CD4-positive, alpha-beta T cell treated with Interleukin-6 for 4 hours (primary cell): ENCODE data around the gene CD248.
"Not testable (repeated sequence)": the region's sequence is repeated elsewhere in the genome, so short reads cannot be mapped to it uniquely, and the experiment has no call there.

Experiments
- DNase-seq: peaks from one replicate; pipeline ENCODE4 v3.0.0-alpha.2; 2020; ENCODE audit warnings: mixed read lengths

Gene CD248

DNA sequence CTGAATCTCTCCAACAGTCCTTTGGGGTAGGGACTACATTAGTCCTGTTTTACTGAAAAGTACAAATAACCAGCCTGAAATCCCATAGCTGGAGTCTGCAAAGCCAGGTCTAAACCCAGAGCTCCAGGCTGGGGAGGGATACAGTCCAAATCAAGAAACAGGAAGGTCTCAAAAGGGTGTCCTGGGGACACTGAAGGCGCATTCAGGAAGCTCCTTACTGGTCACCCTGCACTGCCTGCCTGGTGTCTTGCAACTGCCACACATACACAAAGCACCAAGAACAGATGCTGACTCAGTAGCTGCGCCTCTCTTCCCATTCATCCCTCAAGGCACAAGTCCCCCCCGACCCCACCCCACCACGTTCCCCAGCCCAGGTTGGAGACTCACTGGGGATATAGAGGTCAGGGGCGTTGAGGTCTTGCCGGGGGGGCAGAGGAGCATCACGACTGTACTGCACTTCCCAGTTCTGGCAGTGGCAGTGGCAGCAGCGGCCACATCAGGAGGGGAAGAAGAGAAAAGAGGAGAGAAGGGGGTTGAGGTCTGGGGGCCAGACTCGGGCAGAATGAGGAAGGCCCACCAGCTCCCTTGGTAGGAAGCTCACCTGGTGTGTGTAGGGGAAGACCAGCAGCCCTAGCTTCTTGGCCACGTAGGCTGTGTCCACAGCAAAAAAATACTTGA, 29.5 kb downstream of the CD248 start:
- DNase-seq, result no peak

DNA sequence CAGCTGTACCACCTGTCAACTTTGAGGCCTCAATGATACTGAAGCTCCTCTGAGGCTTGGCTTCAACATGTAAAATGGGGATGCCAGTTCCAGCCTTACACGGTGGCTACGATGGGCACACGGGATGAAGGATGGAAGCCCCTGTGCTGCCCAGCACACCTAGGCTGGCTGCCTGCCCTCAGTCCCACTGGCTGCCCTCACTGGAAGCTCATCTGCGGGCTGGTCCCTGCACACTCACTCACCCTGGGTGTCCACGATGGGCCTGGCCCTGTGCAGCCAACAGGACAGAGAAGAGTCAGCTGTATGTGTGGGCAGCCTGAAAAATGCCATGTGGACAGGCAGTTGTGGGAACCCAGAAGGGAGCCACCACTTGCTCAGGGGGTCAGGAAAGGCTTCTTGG, 30.1 kb downstream of the CD248 start:
- no peak for DNase-seq

DNA sequence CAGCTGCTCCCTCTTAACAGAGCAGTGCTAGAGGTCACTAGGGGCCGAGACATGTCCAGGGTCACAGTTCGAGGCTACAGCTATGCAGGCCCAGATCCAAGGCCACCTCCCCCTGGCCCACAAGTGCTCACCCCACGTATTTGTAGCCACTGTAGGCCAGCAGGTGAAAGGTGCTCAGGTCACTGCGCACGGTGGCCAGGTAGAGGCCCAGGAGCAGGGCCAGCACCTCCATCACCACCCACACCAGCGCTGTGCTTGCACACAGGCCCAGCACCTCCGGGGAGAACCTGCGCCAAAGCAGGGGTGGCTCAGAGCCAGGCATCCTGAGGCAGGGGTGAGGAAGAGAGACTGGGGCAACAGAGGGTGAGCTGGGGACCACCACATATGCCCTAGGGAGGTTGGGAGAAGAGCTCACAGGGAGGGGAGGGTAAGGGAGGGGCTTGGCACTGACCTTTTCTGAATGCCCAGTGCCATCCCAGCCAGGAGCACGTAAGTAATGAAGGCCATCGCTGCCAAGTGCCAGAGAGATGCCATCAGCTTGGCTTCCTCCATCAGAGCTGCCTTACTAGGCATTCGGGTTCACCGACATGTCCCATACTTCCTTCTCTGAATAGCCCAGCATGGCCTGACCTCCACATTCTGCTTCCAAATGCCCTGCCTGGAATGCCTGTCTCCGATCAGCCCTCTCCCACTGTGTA, 31.4 kb downstream of the CD248 start:
- no peak for DNase-seq

DNA sequence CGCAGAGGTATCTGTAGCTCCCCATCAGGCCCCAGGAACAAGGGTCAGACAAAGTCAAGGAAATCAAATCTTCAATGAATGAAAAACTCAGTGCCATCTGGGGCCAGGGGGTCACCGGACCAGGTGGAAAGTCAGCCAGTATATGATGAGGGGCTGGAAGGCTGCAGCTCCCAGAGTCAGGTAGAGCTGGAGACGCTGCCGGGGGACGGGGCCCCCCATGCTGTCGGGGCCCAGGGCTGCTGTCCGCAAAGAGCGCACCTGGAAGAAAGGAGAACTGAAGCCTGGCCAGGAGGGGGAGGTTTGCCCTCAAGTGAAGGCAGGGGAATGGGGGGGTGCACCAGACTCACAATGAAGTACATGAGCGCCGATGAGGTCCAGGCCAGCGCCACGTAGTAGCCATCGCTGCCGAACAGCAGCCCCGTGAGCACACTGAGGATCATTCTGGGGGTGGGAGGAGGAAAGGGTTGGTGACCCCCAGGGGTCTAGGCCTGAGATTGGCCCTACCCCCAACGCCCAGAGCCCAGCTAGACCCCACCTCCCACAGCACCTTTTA, 32.2 kb downstream of the CD248 start:
- no peak for DNase-seq

DNA sequence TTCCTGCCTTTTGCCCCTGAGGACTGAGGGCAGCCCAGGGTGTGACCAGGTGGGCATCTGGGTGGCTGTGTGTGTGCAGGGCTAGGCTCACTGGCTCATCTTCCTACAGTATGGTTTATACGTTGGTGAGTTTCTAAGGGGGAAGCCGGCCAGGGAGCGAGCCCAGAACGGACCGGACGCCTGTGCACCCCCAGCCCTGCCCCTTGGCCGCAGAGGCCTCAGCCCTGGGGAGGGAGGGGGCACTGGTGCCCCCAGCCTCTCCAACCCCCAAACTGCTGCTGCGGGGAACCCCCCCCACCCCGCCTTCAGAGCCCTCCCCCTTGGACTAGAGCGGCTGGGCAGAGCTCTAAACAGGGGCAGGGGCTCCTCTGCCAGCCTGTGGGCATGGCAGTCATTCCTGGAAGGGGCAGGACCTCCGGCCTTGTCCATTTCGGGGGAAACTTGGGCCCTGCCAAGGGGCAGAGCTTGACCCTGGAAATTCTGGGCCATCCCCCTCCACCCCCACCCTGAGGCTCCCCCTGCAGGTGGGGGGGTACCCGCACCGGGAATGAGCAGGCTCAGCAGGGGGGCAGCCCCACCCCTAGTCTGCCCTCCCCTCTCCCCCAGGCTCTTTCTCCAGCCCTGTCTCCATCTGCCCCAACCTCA, 33.3 kb downstream of the CD248 start:
- DNase-seq, result no peak

DNA sequence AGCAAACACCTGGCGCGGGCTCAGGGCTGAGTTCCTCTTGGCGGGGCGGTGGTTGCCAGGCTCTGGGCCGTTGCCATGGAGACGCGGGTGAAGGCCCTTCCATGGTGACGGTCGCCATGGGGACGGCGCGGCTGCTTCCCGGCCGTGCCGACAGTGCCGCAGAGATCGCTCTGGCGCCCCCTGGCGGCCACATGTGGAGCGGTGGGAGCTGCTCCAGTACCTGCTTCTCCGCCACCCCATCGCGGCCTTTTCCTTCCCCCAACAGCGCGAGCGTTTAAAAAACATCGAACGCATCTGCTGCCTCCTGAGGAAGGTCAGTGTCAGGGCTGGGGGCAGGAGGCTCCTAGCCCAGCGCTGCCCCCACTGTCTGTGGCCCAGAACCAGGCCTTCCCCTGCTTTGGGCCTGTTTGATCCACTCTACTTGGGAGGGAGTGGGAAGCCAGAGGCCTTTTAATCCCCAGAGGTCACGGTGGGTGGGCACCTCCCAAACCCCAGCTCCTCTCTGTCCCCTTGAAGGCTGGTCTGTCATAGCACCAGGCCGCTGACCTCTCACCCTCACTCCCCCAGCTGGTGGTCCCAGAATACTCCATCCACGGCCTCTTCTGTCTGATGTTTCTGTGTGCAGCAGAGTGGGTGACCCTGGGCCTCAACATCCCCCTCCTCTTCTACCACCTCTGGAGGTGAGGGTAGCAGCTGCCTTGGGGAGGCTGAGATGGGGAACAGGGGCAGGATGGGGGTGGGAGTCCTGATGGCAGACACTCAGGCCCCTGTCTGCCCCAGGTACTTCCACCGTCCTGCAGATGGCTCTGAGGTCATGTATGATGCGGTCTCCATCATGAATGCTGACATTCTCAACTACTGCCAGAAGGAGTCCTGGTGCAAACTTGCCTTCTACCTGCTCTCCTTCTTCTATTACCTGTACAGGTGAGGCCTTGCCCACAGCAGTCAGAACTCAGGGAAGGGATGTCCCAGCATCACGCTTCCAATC, 34.1 kb downstream of the CD248 start:
- peak; percentile 100 for DNase-seq

DNA sequence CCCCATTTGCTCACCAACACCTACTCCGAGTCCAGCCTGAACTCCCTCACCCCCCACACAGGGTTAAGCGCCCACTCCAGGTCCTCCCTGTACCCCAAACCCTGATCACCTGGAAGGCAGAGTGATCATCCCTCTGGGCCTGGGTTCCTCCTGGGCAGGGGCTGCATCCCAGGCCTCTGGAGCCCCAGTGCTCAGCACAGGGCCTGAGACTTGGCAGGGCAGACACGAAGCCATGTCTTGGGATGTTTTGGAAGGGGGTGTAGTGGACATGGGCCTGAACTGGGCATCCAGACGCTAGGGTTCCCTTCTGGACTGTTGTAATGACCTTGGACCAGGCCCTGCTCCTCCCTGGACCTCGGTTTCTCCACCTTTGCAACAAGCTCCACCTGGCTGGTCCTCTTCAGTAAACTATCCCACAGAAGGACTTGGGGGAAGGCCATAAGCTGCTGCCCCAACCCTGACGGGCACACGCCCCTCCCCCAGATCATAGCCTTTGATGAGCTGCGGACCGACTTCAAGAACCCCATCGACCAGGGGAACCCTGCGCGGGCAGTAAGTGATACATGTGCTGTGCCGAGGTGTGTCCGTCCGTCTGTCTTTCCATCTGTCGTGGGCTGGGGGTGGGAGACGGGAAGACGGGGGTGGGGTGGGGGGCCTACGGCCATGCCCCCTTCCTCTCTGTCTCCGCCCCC, 34.9 kb downstream of the CD248 start:
- no peak for DNase-seq

DNA sequence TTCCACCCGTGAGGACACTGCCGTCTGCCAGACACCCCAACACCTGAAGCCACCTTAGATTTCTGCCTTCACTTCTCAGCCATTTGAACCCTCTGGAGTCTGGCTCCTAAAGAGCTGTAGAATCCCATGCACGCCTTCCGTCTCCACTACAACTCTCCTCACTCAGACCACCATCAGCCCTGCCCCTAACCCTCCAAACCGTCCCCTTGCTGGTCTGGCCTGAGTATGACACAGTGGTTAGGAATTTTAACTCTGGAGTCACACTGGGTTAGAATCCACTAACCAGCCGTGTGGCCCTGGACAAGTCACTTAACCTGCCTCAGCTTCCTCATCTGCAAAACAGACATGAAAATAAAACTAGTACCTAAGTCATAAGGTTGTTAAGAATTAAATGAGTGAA, 35.8 kb downstream of the CD248 start:
- DNase-seq, result no peak

DNA sequence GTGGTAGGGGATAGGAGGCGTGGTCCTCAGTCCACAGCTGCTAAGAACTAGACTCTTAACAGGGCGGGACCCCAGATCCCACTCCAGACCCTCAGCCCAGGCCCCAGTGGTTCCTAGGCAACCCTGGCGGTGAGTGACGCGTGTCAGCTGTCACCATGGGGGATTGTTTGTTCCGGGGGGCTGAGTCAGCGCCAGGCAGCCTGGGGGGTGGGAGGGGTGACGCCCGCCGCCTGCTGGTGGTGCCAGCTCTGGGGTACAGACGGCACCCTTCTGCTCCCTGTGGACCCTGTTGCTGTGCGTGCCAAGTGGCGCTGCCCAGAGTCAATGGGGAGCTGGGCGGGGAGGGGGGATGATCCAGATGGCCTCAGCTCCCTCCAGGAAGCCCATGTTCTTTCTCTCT, 36.4 kb downstream of the CD248 start:
- DNase-seq, result no peak

DNA sequence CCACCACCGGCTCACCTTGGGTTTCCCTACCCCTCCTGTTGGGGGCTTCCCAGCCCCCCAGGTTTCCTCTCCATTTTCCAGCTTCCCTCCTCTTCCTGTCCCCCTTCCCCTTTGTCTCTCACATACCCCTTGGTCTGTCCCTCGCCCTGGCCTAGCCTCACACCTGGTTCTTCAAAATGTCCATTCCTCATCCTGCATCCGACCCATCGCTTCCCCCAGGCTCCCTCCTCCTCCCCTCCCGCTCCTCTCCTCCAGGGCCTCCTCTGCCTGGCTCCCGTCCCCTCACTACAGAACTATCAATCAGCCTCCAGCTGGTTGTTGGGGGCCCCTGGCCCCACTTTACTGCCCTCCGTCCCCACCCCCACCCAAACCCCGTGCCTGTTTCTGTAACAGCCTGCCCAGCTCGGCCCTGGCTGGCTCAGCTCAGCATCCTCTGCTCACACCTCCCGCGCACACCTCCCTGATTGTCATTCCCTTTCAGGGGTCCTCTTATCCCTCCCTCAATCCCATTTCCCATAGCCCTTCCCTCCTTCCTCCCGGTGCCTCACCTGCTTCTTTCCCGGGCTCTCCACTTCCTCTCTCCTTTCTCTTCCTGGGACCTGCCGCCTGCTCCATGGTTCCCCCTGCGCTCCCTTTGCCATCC, 37.6 kb downstream of the CD248 start:
- no peak for DNase-seq

DNA sequence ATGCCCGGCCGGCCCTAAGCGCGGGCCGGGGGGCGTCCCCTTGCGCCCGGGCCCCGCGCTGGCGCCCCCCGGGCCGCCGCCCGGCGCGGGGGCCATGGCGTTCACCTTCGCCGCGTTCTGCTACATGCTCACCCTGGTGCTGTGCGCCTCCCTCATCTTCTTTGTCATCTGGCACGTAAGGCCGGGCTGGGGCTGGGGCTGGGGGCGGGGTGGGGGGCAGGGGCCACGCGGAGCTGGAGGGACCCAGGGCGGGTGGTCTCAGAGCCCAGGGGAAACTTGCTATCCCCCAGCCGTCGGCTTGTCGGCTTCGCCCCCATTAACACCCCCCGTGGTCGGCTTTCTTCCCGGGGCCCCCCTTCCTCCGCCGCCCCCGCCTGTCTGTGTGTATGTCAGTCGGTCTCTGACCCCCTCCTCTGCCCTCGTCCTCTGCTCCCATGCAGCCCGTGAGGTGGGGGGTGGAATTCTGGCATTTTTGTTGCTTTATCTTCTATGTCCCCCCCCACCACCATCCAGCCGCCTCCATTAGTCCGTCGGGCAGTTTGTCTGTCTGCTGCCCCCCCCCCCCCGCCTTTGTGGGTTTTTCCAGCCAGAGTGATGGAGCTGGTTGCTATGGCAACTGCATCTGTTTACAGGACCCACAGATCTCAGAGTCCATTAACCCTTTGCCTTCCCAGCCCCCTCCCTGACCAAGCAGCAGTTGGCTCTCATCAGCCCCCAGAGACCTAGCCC, 38.3 kb downstream of the CD248 start:
- DNase-seq, result peak; percentile 14

DNA sequence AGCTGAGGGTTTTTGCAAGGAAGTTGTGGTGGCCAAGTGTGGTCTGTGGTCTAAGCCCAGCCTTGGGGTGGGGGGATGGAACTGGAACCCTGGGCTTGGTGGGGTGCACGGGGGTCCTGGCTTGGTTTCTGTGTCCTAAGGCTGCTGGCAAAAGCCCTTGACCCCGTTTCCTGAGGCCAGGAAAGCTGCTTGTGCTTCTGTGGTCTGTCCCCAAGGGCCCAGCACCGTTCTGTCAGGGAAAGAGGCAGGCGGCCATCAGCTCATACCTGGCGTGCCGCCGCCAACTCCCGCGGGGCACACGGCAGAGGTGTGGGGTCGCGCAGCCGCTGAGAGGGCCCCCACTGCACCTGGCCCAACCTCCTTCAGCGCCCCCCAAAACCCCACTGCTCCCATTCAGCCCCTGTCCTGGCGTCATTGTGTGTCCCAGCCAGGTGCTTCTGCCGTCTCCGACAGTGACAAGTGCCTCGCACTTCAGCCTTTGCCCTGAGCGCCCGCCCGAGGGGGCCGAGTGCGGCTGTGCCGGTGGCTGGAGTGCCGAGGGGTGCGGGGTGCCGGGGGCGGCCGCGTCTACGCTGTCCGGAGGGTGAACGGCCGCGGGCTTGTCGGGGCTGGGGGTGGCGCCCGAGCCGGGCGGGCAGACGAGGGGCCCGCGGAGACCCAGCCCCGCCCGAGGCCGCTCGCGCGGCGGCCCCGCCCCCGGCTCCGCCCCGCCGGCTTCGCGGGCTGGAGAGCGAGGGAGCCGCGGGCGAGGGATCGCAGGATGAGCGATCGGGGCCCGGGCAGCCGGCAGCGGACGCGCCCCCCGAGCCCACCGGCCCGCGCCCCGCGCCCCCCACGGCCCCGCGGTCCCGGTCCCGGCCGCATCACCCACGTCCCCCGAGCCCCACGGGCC, 39.1 kb downstream of the CD248 start, which contains the start of gene CNIH2:
CNIH2 (plus strand) TSS at position 705 of the 892 bp plus-strand sequence. CDS start 282 bp downstream, outside the sequence.
- peak; percentile 67 for DNase-seq

DNA sequence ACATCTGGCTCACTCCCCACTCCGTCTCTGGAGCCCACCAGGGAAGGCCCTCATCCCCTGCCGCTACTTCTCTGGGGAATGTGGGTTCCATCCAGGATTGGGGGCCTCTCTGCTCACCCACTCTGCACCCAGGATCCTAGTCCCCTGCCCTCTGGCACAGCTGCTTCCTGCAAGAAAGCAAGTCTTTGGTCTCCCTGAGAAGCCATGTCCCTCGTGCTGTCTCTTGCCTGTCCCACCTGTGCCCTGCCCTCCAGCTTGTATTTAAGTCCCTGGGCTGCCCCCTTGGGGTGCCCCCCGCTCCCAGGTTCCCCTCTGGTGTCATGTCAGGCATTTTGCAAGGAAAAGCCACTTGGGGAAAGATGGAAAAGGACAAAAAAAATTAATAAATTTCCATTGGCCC, 39.8 kb downstream of the CD248 start:
- DNase-seq, result not testable (repeated sequence)

DNA sequence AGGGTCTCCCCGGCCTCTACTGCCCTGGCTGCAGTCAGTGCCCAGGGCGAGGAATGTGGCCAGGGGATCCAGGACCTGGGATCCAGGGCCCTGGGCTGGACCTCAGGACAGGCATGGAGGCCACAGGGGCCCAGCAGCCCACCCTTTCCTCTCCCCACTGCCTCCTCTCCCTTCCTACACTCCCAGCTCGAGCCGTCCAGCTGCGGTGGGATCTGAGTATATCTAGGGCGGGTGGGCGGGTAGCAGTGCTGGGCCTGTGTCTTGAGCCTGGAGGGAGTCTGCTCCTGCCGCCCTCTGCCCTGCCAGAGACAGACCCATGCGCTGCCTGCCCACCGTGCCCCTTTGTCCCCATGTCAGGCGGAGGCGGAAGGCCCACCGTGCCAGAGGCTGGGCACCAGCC, 40.2 kb downstream of the CD248 start:
- not testable (repeated sequence) for DNase-seq

DNA sequence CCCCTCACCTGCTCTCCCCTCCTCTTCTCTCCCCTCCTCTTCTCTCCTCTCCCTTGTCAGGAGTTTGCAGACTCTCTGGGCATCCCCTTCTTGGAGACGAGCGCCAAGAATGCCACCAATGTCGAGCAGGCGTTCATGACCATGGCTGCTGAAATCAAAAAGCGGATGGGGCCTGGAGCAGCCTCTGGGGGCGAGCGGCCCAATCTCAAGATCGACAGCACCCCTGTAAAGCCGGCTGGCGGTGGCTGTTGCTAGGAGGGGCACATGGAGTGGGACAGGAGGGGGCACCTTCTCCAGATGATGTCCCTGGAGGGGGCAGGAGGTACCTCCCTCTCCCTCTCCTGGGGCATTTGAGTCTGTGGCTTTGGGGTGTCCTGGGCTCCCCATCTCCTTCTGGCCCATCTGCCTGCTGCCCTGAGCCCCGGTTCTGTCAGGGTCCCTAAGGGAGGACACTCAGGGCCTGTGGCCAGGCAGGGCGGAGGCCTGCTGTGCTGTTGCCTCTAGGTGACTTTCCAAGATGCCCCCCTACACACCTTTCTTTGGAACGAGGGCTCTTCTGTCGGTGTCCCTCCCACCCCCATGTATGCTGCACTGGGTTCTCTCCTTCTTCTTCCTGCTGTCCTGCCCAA, 40.7 kb downstream of the CD248 start:
- no peak for DNase-seq

DNA sequence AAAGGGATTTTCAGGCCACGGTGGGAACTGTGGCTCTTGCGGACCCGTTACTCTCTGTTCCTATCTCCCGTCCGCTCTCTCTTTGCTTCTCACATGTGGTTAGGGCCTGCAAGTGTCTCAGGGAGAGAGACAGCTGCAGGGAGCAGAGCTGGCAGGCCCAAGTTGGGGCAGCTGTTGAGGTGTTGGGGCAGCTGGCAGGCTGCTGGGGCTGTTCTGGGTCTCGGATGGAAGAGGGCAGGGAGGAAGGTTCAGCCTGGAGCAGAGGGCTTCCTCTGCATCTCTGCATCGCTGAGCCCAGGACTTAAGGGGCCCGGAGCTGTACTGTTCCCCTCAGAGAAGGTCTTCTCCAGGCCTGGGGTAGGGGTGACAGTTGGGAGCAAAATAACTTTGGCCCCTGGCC, 41.4 kb downstream of the CD248 start:
- DNase-seq, result no peak

DNA sequence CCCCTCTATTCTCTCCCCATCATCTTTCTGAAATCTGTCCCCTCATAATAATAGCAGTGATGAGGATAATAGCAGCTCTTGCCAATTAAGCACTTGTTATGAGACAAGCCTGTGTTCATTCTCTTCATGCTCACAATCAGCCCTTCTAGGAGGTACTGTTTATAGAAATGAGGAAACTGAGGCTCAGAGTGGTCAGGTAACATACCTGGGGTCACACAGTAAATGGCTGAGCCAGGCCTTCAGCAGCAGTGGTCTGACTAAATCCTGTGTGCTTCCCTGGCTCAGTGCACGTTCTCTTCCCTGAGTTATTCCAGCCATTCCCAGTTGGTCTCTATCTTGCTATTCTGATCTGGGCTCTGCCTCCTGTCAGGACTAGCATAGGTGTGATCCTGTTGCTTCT, 42.6 kb downstream of the CD248 start:
- no peak for DNase-seq

DNA sequence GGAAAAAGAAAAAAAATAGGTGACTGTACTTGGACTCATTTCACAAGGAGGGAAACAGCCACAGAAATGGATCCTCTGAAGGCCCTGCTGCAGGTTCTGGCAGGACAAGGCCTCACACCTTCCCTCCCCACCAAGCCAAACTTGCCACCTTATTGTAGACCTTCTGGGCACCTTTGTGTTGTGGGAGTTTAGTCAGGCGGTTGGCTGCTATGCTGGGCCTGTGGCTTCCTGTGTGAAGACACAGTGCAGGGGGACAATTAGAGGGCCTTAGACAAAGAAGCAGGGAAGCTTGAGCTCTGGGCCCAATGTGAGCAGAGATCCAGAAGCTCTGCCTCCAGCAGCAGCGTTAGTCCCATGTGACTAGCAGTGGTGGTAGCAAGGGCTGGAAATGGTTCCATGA, 44.2 kb downstream of the CD248 start:
- DNase-seq, result no peak

DNA sequence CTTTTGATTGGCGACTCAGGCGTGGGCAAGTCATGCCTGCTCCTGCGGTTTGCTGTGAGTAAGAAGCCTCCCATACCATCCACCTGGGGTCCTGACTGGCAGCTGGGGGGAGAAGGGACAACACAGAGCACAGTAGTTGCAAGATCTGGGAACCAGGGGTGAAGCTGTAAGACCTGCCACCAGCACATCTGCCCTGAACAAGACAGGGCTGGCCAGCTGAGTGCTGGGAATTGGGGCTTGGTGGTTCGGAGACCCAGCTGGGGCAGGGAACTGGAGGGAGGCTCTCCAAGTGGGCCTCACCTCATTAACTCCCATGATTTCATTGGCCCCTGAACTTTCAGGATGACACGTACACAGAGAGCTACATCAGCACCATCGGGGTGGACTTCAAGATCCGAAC, 45.0 kb downstream of the CD248 start:
- DNase-seq, result no peak
